Astrocyte of the hippocampus (primary cell): ENCODE data around the gene CDH4.
A peak's percentile ranks its signal among the peaks of the same experiment; 100 is the strongest.

Source experiments
- DNase-seq: peaks from one replicate; pipeline ENCODE4 v3.0.0; 2011; ENCODE audit warnings: low read depth, low spot score

The CDH4 gene

GRCh38 chr20:61514805-61515505, 262.9 kb downstream of the CDH4 start:
- no peak for DNase-seq

- DNase-seq, result no peak
These were observed 263.9 kb downstream of the CDH4 start for GRCh38 chr20:61515922-61516321.

GRCh38 chr20:61516346-61517208, 264.5 kb downstream of the CDH4 start:
- DNase-seq, result peak; percentile 49

- no peak for DNase-seq
These were observed 265.4 kb downstream of the CDH4 start for GRCh38 chr20:61517419-61517818.

- DNase-seq, result no peak
These were observed 266.4 kb downstream of the CDH4 start for GRCh38 chr20:61518424-61518951.

GRCh38 chr20:61519488-61519887, 267.4 kb downstream of the CDH4 start:
- no peak for DNase-seq

- DNase-seq, result no peak
These were observed 268.2 kb downstream of the CDH4 start for GRCh38 chr20:61520076-61520892.

GRCh38 chr20:61520893-61521460, 268.9 kb downstream of the CDH4 start:
- peak; percentile 85 for DNase-seq

- peak; percentile 64 for DNase-seq
These were observed 269.8 kb downstream of the CDH4 start for GRCh38 chr20:61521687-61522420.

- no peak for DNase-seq
These were observed 270.5 kb downstream of the CDH4 start for GRCh38 chr20:61522498-61523090.

- no peak for DNase-seq
These were observed 271.1 kb downstream of the CDH4 start for GRCh38 chr20:61523145-61523544.

- DNase-seq, result no peak
These were observed 273.0 kb downstream of the CDH4 start for GRCh38 chr20:61524951-61525666.

GRCh38 chr20:61525781-61526431, 273.8 kb downstream of the CDH4 start:
- peak; percentile 43 for DNase-seq

GRCh38 chr20:61526907-61527306, 274.8 kb downstream of the CDH4 start:
- no peak for DNase-seq

- no peak for DNase-seq
These were observed 275.6 kb downstream of the CDH4 start for GRCh38 chr20:61527626-61528025.

GRCh38 chr20:61528591-61528990, 276.5 kb downstream of the CDH4 start:
- no peak for DNase-seq

- DNase-seq, result no peak
These were observed 277.3 kb downstream of the CDH4 start for GRCh38 chr20:61529354-61529753.

GRCh38 chr20:61531553-61532345, 279.7 kb downstream of the CDH4 start:
- peak; percentile 84 for DNase-seq
